IPS-11a (cell line): ENCODE measurements around the gene ZNF335.
"Not testable (repeated sequence)": the region's sequence is repeated elsewhere in the genome, so short reads cannot be mapped to it uniquely, and the experiment has no call there.

Experiments used
- H3K4me3 ChIP-seq: one replicate; pipeline ENCODE4 v1.5.1; 2013; ENCODE audit warnings: low read depth, low read length, control low read depth

The ZNF335 gene

GRCh38 chr20:45913116-45913515 lies 58.9 kb downstream of the ZNF335 start:
- H3K4me3 ChIP-seq, result no peak overlapping the region

GRCh38 chr20:45912344-45912682 lies 59.7 kb downstream of the ZNF335 start:
- H3K4me3 ChIP-seq, result peak overlapping the region; percentile 2

- peak within 1 kb of the TSS; percentile 66 for H3K4me3 ChIP-seq
Observed at GRCh38 chr20:45911486-45912343, 60.3 kb downstream of the ZNF335 start, which contains the start of gene PLTP. TSS of gene PLTP (minus strand) at chr20:45912155. CDS start at chr20:45911452, 703 bp downstream.

- peak overlapping the region; percentile 66 for H3K4me3 ChIP-seq
Observed at GRCh38 chr20:45910670-45911485, 61.1 kb downstream of the ZNF335 start.

DNA sequence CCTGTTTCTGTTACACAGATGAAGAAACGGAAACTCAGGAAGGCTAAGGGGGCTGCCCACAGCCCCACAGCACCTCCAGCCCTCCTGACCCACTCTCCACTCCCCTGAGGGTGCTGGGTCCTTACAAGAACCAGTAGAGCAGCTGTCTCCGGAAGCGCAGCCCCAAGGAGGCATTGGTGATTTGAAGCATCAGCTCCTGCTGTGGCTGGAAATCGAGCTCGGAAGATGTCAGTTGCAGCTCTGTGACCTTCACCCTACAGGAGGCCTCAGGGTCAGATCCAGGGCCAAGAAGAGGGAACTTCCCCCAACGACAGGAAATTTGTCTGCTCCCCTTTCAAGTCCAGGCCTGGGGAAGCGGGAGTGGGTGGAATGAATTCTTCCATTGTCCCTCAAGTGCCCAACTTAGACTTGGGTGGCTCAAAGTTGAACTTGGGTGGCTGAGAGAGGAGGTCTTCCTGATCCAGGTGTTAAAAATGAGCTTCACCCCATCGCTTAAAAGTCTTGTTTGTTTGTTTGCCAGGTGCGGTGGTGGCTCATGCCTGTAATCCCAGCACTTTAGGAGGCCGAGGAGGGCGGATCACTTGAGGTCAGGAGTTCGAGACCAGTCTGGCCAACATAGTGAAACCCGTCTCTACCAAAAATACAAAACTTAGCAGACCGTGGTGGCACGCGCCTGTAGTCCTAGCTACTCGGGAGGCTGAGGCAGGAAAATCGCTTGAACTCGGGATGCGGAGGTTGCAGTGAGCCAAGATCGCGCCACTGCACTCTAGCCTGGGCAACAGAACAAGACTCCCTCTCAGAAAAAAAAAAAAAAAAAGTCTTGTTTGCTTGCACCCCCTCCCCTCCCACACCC lies 62.0 kb downstream of the ZNF335 start:
- no peak overlapping the region for H3K4me3 ChIP-seq

DNA sequence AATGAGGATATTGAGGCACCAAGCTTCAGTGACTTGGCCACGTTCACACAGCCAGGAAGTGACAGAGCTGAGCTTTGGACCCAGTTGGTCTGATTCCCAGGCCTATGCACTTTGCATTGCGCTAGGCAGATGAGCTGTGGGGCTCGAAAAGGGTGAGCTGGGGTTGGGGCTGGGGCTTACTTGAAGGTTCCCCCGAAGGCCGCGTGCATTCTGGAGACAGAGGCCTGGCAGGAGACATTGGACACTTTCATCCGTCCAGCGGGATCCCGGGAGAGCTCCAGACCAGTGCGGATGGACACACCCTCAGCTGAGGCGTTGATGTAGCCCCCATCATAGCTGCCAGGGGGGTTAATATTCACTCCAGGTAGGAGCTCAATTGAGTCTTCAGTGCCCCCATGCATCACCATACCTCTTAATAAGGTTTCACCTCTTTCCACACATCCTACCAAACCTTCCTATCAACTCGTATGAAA lies 62.6 kb downstream of the ZNF335 start:
- H3K4me3 ChIP-seq, result no peak overlapping the region

DNA sequence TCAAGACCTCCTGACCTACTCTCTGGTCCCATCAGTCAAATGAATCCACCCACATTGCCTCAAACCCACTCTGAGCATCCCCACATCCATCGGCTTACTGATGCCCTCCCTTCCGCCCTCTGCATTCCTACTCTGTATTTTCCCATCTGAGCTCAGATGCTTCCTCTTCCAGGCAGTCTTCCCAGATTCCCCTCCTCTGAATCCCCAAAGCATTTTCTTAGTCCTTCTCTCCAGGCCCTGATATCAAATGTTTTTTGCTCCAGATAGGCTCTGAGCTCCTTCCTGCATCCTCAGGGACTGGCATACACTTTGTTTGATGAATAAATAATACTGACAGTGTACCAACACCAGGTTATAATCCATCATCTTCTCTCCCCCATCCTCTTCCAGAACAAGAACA lies 63.9 kb downstream of the ZNF335 start:
- H3K4me3 ChIP-seq, result no peak overlapping the region

GRCh38 chr20:45907219-45907948 lies 64.6 kb downstream of the ZNF335 start:
- H3K4me3 ChIP-seq, result no peak overlapping the region

GRCh38 chr20:45905505-45906079 lies 66.4 kb downstream of the ZNF335 start:
- no peak overlapping the region for H3K4me3 ChIP-seq

GRCh38 chr20:45904583-45905504 lies 67.2 kb downstream of the ZNF335 start:
- no peak overlapping the region for H3K4me3 ChIP-seq

DNA sequence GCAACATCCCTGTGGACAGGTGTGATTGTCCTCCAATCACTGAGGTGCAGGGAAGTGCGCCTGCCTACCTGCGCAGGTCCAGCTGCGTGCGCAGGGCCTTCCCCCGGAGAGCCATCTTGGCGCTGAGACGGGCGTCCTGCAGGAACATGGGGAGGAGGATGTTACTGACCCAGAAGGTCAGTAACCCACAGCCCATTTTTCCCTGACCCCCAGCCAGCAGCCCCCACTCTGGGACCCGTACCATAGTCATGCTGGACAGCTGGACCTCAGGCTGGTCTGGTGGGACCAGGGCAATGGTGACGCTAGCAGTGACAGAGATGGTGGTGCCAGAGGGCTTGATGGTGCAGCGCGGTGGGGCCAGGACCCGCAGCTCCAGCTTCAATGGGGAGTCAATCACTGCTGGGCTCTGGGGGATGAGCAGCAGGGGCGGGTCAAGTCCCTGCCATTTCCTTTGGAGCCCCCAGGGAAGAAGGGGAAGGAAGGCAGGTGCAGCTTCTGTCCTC lies 69.8 kb downstream of the ZNF335 start:
- H3K4me3 ChIP-seq, result no peak overlapping the region

GRCh38 chr20:45901332-45901731 lies 70.7 kb downstream of the ZNF335 start:
- not testable (repeated sequence) for H3K4me3 ChIP-seq

- H3K4me3 ChIP-seq, result no peak overlapping the region
Observed at GRCh38 chr20:45899046-45899835, 72.8 kb downstream of the ZNF335 start.
